MM.1S (cell line): Measurements from ENCODE around the gene SUMO1.

Experiments used
- EZH2 ChIP-seq: fragments of 300-600 bp; sonication (generic); optimal IDR thresholded peaks from 2 replicates; pipeline ENCODE3; 2017; ENCODE audit warnings: low read depth, mild to moderate bottlenecking, antibody characterized with exemption, low read length, mixed read lengths
- EZH2phosphoT487 ChIP-seq: fragments of 300-600 bp; sonication (generic); IDR thresholded peaks from 2 replicates; pipeline ENCODE4 v1.6.1; 2018; ENCODE audit warnings: antibody characterized with exemption, low read length
- TF ChIP-seq, protein P1 (sequence below): fragments of 300-600 bp; sonication (generic); IDR thresholded peaks from 2 replicates; pipeline ENCODE4 v1.5.1; 2016; ENCODE audit warnings: antibody characterized with exemption, low read length, mixed read lengths

- TF ChIP-seq, protein P1, sequence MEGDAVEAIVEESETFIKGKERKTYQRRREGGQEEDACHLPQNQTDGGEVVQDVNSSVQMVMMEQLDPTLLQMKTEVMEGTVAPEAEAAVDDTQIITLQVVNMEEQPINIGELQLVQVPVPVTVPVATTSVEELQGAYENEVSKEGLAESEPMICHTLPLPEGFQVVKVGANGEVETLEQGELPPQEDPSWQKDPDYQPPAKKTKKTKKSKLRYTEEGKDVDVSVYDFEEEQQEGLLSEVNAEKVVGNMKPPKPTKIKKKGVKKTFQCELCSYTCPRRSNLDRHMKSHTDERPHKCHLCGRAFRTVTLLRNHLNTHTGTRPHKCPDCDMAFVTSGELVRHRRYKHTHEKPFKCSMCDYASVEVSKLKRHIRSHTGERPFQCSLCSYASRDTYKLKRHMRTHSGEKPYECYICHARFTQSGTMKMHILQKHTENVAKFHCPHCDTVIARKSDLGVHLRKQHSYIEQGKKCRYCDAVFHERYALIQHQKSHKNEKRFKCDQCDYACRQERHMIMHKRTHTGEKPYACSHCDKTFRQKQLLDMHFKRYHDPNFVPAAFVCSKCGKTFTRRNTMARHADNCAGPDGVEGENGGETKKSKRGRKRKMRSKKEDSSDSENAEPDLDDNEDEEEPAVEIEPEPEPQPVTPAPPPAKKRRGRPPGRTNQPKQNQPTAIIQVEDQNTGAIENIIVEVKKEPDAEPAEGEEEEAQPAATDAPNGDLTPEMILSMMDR: no peak
- no peak for TF ChIP-seq EZH2
- TF ChIP-seq EZH2phosphoT487: no peak
Measured at GRCh38 chr2:202161151-202161835, 77.1 kb downstream of the SUMO1 start.
